ENCODE results near the gene CALML5. TPM values are rescaled to one million over a fixed set of nuclear protein-coding genes. Genes with fewer than 3 reads are reported as not detected.
A peak's percentile ranks its signal among the peaks of the same experiment; 100 is the strongest.

The CALML5 gene
- total and polyA plus RNA-seq, 9 of the 15 experiments (the other 6 are each of a cell fraction or from before 2014, with no cell fraction given) = not detected

DNA sequence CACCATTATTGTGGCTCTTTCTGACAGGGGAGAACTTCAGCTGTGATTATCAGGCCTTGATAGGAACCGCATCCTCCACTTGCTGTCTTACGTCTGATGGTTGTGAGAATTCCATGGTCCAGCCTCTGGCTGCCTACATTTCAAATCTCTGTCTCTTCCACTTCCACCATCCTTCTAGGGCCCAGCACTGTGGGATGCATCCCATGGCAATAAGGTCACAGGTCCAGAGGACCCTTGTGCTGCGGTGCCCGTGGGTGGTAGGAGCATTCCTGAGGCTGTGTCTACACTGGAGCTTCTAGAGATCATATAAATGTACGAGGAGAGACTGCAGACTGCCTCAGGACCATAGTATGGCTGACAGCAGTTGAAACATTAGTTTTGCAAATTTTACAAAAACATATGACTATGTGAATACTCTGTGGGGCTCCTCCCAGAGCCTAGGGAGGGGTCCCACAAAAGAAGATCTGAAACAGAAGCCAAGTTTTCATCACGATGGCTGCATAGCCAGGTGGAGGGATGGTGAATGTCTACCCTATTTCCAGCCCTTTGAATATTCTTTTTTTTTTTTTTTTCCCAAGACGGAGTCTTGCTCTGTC, 37.2 kb upstream of the CALML5 start:
- Histone ChIP-seq H4K20me1 (replicated peaks; ENCODE audit: control insufficient read depth, insufficient read depth, low read length) (no peaks in the 10 kb centered on the region), H3K4me1 (replicated peaks in 1 of 2; ENCODE audit: control insufficient read depth in 2 of 2, insufficient read depth in 2 of 2, low read length in 2 of 2) (peaks cover 13 to 21% of the 10 kb centered on the region in 2 experiments), H3K9me3 (replicated peaks; ENCODE audit: control insufficient read depth, insufficient read depth, low read depth, low read length) (no peaks in the 10 kb centered on the region), H3K36me3 (ENCODE audit: control insufficient read depth, insufficient read depth, low read length) (no peaks in the 10 kb centered on the region), H3K27ac (ENCODE audit: extremely low read depth, low read depth, low read length) (no peak overlapping the region), H3K4me2 (ENCODE audit: insufficient read depth, low read length) (no peak overlapping the region), H3K4me3 (no peak overlapping the region), H3K27me3 (ENCODE audit: control insufficient read depth in 2 of 2, insufficient read depth in 2 of 2, low read length in 2 of 2) (no peaks in the 10 kb centered on the region), H3K9ac (ENCODE audit: insufficient read depth in 1 of 2, low read depth in 2 of 2, low read length in 2 of 2) (no peak overlapping the region), H3K9me1 (ENCODE audit: control insufficient read depth, insufficient read depth, low read length) (no peaks in the 10 kb centered on the region), H3K79me2 (ENCODE audit: control insufficient read depth, insufficient read depth, low read length) (no peaks in the 10 kb centered on the region), H2AFZ (ENCODE audit: low read depth, low read length) (no peak overlapping the region)
- POLR2A ChIA-PET = no interaction called here
- BruUV-seq (replicated peaks) = no TSS peak
- in situ Hi-C loops (cut with MboI) = no loop called here
- CTCF ChIA-PET (ENCODE audit: low intra/inter-chr PET ratio) = no interaction called here
- intact Hi-C loops (cut with micrococcal nuclease) = no loop called here
- TF ChIP-seq ZNF239 (CRISPR knock-in tag; IDR thresholded peaks at IDR 0.05) (peak; percentile 36; the same call in 1 of the 2 replicates), CREM (IDR thresholded peaks at IDR 0.05; ENCODE audit: low read depth) (no peak)
- 51% methylated on average over 6 of the region's 7 CpGs for WGBS (ENCODE audit: insufficient coverage, low coverage, missing lambda C conversion rate)
- no peak for ATAC-seq
- DNase-seq (ENCODE audit: extremely low read depth in 1 of 4, low spot score in 3 of 4) = no peak
- no peak for FAIRE-seq

GRCh38 chr10:5534880-5535856, 35.8 kb upstream of the CALML5 start:
- ATAC-seq = no peak
- Histone ChIP-seq H3K9me3 (replicated peaks; ENCODE audit: control insufficient read depth, insufficient read depth, low read depth, low read length) (no peaks in the 10 kb centered on the region), H3K27me3 (ENCODE audit: control insufficient read depth in 2 of 2, insufficient read depth in 2 of 2, low read length in 2 of 2) (no peaks in the 10 kb centered on the region), H3K9ac (ENCODE audit: insufficient read depth in 1 of 2, low read depth in 2 of 2, low read length in 2 of 2) (no peak overlapping the region), H2AFZ (ENCODE audit: low read depth, low read length) (peak overlapping the region; percentile 38; the same call in 1 of the 2 replicates), H3K4me1 (replicated peaks in 1 of 2; ENCODE audit: control insufficient read depth in 2 of 2, insufficient read depth in 2 of 2, low read length in 2 of 2) (peaks cover 13 to 18% of the 10 kb centered on the region in 2 experiments), H4K20me1 (replicated peaks; ENCODE audit: control insufficient read depth, insufficient read depth, low read length) (no peaks in the 10 kb centered on the region), H3K9me1 (ENCODE audit: control insufficient read depth, insufficient read depth, low read length) (no peaks in the 10 kb centered on the region), H3K4me2 (ENCODE audit: insufficient read depth, low read length) (no peak overlapping the region), H3K4me3 (no peak overlapping the region), H3K36me3 (ENCODE audit: control insufficient read depth, insufficient read depth, low read length) (no peaks in the 10 kb centered on the region), H3K79me2 (ENCODE audit: control insufficient read depth, insufficient read depth, low read length) (no peaks in the 10 kb centered on the region), H3K27ac (ENCODE audit: extremely low read depth, low read depth, low read length) (no peak overlapping the region)
- no peak for DNase-seq (ENCODE audit: extremely low read depth in 1 of 4, low spot score in 3 of 4)
- FAIRE-seq = no peak
- in situ Hi-C loops (cut with MboI) = no loop called here
- ChIA-PET CTCF (ENCODE audit: low intra/inter-chr PET ratio) (no interaction called here), POLR2A (interaction anchor here (0.9 kb wide), 2 partner anchors 14 to 24 kb away, joined by 3 to 5 read pairs; no protein-coding TSS in a partner anchor)
- intact Hi-C loops (cut with micrococcal nuclease) = no loop called here
- WGBS (ENCODE audit: insufficient coverage, low coverage, missing lambda C conversion rate) = 73% methylated on average over 5 of the region's 8 CpGs
- no TSS peak for BruUV-seq (replicated peaks)
- TF ChIP-seq ZNF384 (IDR thresholded peaks at IDR 0.05; ENCODE audit: low read depth, low read length) = peak; percentile 51; the same call in 1 of the 2 replicates
- TF ChIP-seq RBM25 (IDR thresholded peaks at IDR 0.05; ENCODE audit: low read depth, low read length, severe bottlenecking) = no peak
- TF ChIP-seq TBL1XR1 (IDR thresholded peaks at IDR 0.05; ENCODE audit: low read length in 2 of 2) = no peak
- no peak for TF ChIP-seq KDM4B (IDR thresholded peaks at IDR 0.05; ENCODE audit: borderline replicate concordance in 2 of 2, low read depth in 1 of 2)
- no peak for TF ChIP-seq ZNF143 (CRISPR knock-in tag; IDR thresholded peaks at IDR 0.05)
- TF ChIP-seq TGIF2 (CRISPR knock-in tag; IDR thresholded peaks at IDR 0.05) = no peak
- no peak for TF ChIP-seq ZNF12 (CRISPR knock-in tag; IDR thresholded peaks at IDR 0.05)
- TF ChIP-seq FOXM1 (IDR thresholded peaks at IDR 0.05; ENCODE audit: low read depth) = no peak
- no peak for TF ChIP-seq FOXM1 (CRISPR knock-in tag; IDR thresholded peaks at IDR 0.05; ENCODE audit: low read depth)
- no peak for TF ChIP-seq TAF1 (IDR thresholded peaks at IDR 0.05; ENCODE audit: control insufficient read depth, extremely low read depth, insufficient read depth, low read length, severe bottlenecking)
- TF ChIP-seq, protein P1, sequence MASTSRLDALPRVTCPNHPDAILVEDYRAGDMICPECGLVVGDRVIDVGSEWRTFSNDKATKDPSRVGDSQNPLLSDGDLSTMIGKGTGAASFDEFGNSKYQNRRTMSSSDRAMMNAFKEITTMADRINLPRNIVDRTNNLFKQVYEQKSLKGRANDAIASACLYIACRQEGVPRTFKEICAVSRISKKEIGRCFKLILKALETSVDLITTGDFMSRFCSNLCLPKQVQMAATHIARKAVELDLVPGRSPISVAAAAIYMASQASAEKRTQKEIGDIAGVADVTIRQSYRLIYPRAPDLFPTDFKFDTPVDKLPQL (IDR thresholded peaks at IDR 0.05; ENCODE audit: extremely low read depth, insufficient read length) = no peak
- TF ChIP-seq GABPA (tag; conservative IDR thresholded peaks at IDR 0.05; ENCODE audit: low read depth) = no peak
